ENCODE results near the gene UBE2R2.
"Not testable (repeated sequence)": the region's sequence is repeated elsewhere in the genome, so short reads cannot be mapped to it uniquely, and the experiment has no call there.

Gene UBE2R2

GRCh38 chr9:33816327-33817252 lies at the start of gene UBE2R2:
UBE2R2 (plus strand) TSS chr9:33817160; CDS start chr9:33817758, 598 bp downstream.
- DNase-seq = peak; percentile 78 to 97 (median 92)

- DNase-seq = not testable (repeated sequence)
Measured at GRCh38 chr9:33770156-33770880, 46.6 kb upstream of the UBE2R2 start.

- peak in 1 of 14 donors; percentile 44 for DNase-seq
Measured at GRCh38 chr9:33773135-33773534, 43.8 kb upstream of the UBE2R2 start.

- DNase-seq = not testable (repeated sequence)
Measured at GRCh38 chr9:33774074-33774659, 42.8 kb upstream of the UBE2R2 start.

GRCh38 chr9:33776578-33776977 lies 40.4 kb upstream of the UBE2R2 start:
- no peak for DNase-seq

- peak in 4 of 14 donors; percentile 5 to 53 (median 9) for DNase-seq
Measured at GRCh38 chr9:33778700-33779351, 38.1 kb upstream of the UBE2R2 start.

GRCh38 chr9:33780276-33780675 lies 36.7 kb upstream of the UBE2R2 start:
- no peak for DNase-seq

- no peak for DNase-seq
Measured at GRCh38 chr9:33781736-33782135, 35.2 kb upstream of the UBE2R2 start.

- DNase-seq = no peak
Measured at GRCh38 chr9:33782395-33783152, 34.4 kb upstream of the UBE2R2 start.

- DNase-seq = no peak
Measured at GRCh38 chr9:33785914-33786313, 31.0 kb upstream of the UBE2R2 start.

- DNase-seq = no peak
Measured at GRCh38 chr9:33786681-33787080, 30.3 kb upstream of the UBE2R2 start.

GRCh38 chr9:33787839-33788238 lies 29.1 kb upstream of the UBE2R2 start:
- DNase-seq = peak in 1 of 14 donors; percentile 10

GRCh38 chr9:33789429-33789828 lies 27.5 kb upstream of the UBE2R2 start:
- DNase-seq = not testable (repeated sequence)

- no peak for DNase-seq
Measured at GRCh38 chr9:33791117-33791516, 25.8 kb upstream of the UBE2R2 start.

- DNase-seq = not testable (repeated sequence)
Measured at GRCh38 chr9:33793496-33793895, 23.5 kb upstream of the UBE2R2 start.

- DNase-seq = no peak
Measured at GRCh38 chr9:33794560-33794959, 22.4 kb upstream of the UBE2R2 start.

GRCh38 chr9:33795281-33795680 lies 21.7 kb upstream of the UBE2R2 start, which contains the start of gene PRSS3:
PRSS3 (plus strand) TSS chr9:33795561; CDS start chr9:33795574, 13 bp downstream.
- DNase-seq = no peak

- no peak for DNase-seq
Measured at GRCh38 chr9:33795819-33796218, 21.1 kb upstream of the UBE2R2 start.

GRCh38 chr9:33796679-33797078 lies 20.3 kb upstream of the UBE2R2 start:
- DNase-seq = not testable (repeated sequence)

GRCh38 chr9:33797837-33798236 lies 19.1 kb upstream of the UBE2R2 start:
- DNase-seq = no peak

- no peak for DNase-seq
Measured at GRCh38 chr9:33798545-33798944, 18.4 kb upstream of the UBE2R2 start.
